ENCODE results near the gene MOB3C.
A peak's percentile ranks its signal among the peaks of the same experiment; 100 is the strongest.

The MOB3C gene

DNA sequence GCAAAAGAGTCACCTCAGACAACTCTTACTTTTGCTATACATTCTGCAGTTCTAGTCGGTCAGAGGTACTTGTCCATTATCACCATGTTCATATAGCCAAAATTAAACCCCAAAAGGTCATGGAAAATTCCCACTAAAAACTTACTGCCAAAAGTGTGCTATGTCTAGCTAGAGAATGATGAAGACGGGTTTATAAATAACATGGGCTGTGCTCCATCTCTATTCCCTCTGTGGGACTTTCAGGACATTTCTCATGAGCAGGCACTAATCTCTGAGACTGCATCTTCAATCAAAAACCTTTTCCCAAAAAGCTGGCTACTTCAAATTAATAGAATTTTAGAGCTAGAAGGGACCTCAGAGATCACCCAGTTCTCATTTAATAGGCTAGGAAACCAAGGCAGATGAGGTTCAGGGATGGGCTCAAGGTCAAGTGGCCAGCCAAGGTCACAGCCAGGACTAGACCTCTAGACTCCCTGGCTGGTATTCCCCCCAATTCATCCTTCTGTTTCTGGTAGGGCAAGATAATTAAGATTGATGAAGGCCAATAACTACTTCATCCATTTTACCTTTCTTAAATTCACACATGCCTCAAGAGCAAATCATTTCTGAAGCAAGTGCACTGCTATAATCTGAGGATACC, 21.0 kb upstream of the MOB3C start:
- no peak for DNase-seq

DNA sequence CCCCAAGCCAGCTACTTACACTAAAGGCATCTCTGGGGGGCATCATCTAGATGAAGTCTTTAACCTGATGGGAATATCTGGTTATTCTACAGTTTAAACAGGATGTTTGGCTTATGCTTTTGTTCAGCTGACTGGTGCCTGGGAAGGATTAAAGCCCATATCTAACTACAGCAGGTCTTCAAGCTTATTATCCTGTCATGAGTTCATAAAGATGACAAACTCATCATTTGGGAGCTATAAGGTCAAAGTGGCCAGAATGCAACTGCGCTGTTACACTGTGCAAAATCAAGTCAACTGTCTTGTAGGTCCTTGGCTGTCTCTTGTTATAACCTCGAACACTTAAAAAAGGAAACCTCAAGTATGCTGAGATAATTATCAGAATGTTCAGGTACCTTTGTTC, 18.6 kb upstream of the MOB3C start:
- DNase-seq = no peak

DNA sequence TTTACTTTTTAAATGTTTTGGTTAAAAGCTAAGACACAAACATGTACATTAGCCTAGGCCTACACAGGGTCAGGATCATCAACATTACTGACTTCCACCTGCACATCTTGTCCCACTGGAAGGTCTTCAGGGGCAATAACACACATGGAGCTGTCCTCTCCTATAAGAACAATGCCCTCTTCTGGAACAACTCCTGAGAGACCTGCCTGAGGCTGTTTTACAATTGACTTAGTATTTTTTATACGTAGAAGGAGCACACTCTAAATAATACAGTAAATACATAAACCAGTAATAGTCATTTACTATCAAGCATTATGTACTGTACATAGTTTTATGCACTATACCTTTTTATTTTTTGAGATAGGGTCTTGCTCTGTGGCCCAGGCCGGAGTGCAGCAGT, 14.1 kb upstream of the MOB3C start:
- DNase-seq = no peak

DNA sequence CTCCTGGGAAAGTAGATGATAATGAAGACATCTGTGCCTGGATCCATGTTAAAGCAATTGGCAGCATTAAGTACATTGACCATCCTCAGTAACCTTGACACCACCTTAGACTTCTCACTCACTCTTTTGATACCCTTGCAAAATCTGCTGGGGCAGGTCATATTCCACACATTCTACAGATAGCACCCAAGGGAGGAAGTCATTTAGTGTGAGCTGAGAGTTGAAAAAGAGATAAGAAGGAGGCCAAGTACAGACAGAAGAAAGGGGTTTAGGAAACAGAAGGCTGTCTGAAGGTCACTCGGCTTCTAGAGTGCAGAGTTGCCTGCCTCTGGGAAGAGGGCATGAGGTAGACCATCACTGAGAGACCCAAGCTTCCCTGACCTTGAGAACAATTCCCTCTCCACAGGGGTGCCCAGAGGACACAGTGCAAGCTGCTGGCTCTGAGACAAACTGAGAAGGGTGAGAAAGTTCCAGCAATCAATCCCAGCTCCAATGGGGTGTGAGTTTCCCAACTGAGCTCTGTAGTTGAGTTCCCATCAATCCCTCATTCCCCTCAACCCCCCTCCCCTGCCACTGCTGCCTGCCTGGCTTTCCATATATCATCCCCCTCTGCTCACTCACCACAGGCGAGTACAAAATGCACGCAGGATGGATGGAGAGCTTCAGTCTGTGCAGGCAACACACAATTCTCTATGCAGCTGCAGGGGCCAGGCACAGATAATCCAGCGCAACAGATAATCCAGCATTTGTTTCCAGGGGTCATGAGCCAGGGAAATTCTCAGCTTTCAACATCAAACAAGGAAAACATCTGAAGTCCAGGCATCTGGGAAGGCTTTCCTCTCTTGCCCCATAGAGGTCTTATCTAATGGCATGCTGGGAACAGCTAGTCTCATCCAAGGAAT, 7.4 kb upstream of the MOB3C start:
- no peak for DNase-seq

DNA sequence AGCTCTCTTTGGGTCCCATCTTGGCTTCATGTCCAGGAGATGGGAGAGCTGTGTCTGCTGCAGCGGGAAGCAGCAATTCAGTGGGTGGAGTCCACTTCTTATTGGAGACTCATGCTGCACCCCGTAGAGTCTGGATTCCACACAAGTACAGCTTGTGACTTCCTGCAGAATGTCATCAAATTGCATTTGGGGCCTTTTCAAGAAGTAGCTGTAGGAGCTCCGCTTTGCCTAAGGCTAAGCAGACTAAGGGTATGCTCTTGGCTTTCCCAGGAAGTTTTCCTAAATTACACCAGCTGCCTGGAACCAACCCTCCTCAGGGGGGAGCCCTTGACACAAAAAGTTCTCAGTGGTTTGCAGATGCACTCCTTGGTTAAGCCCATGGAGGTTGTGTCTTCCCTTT, 5.7 kb upstream of the MOB3C start:
- peak; percentile 55 to 62 for DNase-seq

DNA sequence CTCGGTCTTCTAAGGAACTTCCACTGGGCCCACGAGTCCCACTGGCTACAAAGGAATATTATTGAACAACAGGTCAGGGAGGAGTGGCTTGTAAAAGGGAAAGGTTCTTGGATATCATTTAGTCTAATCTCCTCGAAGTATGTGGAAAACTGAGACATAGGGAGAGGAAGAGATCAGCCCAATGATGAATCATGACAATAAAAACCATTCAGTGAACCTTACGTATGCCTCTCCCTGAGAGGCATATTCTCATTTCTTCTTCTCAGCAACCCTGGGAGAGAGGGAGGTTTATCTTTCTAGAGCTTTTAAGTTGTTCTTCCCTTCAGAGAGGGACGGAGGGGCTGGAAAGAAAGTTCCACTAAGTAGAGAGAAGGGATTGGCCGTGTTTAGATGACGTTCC, 5.3 kb upstream of the MOB3C start:
- DNase-seq = no peak

DNA sequence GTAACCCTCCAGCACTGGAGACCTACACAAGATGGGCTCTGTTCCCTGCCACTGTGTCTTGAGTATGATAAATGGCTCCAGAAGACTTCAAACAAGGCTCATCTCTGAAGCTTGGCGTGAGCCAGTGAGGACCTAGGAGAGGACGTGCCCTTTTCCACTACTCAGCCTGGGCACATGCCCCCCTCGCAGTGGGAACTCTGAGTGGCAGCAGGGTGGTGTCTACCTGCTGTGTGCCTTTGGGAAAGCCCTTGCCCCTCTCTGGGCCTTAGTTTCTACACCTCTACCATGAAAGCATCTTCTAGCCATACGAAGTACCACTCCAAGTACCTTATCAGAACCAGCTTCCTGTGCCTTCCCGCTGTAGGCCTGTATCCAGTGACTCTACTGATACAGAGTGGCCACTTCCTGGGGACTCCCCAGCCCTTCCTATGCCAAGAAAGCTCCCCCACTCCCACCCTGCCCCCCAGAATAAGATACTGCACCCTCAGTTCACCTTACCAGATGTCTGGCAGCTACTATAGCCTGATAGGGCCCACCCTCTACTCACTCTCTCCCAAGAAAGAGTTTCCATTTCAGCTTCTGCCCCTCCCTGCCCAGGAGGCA, 3.1 kb upstream of the MOB3C start:
- DNase-seq = no peak

DNA sequence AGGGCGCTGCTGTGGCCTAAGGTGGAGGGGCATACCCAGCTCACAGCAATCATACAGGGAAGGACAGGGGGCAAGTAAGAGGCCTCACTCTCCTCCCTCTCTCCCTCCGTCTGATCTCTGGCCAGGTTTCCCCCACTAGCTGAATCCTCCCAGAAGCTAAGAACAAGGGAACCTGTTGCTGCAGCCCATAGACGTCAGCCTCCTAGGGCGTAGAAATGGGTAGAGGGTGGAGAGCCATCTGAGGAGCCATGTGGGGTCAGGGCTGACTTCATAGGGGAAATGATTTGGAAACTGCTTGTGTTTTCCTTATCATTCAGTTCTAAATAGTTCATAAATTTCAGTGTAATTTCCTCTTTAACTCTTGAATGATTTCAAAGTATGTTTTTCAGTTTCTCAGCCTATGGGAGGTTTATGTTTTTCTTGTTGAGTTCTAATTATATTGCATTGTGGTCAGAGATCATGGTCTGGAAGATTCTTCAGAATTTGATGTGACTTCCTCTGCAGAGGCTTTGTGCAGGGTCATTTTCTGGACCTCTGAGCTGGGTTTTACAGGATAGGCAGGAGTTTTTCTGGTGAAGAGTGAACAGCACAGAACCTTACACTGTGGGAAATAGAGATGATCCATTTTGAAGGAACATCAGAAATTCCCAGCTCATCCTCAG, 2.3 kb upstream of the MOB3C start:
- DNase-seq = peak; percentile 42 to 50

DNA sequence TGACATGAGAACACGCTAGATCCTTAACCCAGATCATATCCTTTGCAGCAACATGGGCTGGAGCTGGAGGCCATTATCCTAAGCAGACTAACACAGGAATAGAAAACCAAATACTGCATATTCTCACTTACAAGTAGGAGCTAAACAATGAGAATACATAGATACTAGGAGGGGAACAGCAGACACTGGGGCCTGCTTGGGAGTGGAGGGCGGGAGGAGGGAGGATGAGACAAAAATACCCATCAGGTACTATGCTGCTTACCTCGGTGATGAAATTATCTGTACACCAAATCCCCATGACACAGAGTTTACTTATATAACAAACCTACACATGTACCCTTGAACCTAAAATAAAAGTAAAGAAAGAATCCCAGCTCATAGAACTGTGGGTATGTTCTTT, 1.2 kb upstream of the MOB3C start:
- no peak for DNase-seq

DNA sequence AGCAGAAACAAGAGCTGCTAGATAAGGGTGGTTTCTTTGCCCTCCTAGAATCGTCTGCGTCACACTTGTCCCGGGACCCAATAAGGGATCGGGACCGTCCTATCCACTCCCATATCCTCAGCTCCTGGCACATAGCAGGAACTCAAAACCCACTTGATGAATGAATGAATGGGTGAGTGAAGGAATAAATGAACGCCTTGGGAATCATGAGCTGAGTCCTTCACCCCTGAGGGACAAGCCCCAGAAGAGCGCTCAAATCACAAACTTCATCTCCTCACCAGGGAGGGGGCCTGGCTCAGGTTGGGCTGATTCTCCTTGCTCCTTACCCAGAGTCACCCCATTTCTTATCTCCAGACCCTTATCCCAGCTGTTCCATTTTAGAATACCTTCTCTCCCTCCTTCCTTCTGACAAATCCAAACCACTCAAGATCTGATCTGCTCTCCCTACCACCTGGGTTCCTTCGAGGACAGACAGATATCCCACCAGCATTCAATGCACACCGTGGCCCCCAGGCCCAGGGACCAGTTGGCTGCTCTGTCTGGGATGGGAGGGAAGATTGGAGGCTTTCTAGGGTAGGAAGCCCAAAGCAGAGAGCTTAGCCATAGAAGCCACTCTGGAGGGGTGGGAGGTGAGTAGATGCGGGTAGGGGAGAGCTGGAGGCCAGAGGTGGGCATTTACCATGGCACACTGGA, 643 bp upstream of the MOB3C start:
- DNase-seq = no peak

DNA sequence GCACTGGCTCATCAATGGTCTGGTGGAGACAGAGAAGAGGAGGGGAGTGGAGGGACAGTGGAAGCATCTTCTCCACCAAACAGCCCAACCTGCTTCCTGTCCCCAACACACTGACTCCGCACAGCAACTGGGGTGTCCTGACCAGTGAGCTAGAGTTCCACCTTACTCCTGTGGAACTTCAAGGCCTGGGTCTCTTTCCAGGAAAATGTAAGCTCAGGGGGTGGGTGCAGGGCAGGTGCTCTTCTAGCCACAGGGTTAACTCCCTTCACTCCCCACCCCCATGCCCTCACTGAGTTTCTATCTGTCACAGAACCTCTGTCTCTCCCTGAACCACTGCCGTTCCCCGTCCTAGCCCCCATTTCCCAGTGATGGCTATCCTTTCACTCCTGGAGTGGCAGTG, 876 bp downstream of the MOB3C start:
- no peak for DNase-seq

DNA sequence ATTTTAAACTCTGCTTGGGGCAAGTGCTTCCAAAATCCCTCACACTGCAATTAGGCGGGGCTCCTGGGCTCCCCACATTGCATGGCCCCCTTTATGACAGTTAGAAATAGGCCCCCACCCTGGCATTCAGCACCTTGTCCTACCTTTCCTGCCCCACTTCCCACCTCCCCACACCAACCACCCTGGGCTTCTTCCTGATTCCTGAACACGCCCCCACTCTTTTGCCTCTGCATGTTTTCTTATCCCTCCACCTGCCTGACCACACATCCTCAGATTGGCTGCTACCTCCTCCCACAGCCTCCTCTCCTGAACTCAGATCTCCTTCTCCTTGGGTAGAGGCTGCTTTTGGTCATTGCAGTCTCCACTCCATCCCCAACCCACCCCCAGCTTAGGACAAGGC, 1.5 kb downstream of the MOB3C start:
- no peak for DNase-seq

DNA sequence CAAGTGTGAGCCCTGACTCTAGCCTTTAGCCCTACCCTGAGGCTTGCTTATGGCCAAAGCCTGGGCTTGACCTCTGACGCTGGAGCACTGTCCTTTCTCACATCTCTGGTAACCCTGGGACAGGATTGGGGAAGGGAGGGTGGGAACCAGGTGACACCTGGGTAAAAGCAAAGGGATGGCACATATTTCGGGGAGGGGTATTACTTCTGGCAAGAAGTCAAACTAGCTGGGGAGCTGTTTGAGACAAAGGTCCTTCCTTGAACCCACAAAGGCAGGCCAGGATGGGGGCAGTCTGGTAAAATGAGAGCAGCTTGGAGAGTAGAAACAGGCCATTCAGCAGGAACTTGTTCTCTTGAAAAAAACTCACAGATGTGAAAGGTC, 2.0 kb downstream of the MOB3C start:
- DNase-seq = no peak

DNA sequence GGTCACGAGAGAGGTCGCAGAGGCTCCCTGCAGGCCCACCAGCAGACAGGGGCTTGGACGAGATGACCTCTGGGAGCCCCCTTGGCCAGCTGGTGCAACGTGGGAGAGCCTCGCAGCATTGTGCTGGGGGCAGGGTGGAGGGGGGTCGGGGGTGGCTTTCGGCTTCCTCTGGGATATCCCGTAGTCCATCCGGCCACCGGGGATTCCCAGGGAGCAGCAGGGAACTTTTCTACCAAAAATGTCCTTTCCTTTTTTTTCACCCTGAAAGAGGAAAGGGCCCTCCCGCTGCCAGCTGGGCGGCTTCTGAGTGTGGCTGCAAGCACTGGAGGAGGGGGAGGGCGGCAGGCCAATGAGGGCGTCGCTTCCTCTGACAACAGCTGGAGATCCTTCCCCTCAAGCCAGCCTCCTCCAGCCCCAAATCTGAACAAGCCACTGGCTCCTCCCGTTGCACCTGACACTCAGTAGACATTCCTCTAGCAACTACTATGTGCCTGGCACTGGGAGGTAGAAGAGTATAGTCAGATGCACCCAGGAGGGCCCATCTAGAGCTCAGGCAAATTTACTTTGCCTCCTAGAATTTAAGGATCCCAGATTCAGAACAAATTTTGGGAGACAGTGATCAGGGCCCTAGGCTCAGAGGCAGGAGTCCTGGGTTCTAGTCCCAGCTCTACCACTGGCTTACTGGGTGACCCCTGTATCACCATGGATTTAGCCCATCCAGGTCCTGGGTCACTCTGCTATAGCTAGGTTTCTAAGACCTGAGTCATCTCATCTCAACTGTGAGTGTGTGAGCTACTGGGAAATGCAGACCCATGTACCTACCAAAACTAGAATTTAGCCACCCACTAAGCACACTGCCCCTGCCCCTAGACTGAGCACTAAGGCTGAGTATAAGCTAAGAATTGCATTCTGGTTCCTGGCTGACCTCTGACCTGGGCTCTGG, 2.7 kb downstream of the MOB3C start:
- DNase-seq = peak; percentile 83 to 92

DNA sequence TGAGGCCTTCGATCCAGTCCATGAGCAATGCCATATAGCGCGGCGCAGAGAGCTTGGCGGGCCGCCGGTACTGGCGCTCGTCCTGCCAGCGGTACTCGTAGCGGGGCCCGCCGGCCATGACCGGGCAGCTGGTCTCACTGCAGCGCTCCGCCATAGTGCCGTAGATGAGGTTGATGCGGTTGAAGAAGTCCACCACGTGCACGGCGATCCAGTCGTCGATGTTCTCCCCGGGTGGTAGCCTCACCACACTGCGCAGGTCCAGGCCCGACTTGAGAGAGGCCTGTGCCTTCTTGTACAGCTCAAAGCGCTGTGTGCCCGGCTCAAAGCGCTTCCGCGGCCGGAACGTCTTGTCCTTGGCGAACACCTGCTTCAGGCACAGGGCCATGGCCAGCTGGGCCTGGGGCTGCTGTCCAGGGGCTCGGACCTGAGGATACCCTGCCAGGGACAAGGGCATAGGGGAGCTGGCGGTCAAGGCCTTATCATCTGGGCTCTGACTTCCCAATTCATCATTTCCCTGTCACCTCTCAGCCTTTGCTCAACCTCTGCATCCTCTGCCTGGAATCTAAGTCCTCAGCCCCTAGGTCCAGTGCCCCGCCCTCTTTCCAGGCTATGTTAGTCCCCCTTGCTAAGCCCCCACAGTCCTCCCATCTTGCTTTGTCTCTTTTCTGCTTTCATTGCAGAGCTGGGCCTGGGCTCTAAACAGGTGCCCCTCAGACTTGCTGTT, 3.5 kb downstream of the MOB3C start:
- no peak for DNase-seq

DNA sequence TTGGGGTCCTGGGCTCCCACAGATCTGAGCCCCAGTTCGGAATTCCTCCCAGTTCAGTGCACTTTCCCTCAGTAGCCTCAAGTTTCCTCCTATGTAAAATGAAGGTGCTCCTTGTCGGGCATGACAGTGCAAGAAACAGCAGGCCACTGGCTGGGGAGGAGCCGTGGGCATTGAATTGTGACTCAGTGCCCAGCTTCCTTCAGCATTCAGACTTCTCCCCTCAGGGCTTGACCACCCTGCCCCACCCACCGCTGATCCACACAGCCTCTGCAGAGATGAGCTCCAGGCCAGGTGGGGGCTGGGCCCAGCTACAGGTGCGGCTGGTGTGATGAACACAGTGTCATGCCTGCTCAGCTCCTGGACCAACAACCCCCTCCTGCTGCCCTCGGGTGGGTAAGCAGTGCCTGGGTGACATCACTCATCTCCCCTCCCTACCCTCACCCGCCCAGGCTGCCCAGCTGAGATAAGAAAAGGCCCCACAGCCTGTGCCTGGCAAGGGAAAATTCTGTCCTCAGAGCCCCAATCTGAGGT, 4.9 kb downstream of the MOB3C start:
- peak; percentile 26 to 66 for DNase-seq

DNA sequence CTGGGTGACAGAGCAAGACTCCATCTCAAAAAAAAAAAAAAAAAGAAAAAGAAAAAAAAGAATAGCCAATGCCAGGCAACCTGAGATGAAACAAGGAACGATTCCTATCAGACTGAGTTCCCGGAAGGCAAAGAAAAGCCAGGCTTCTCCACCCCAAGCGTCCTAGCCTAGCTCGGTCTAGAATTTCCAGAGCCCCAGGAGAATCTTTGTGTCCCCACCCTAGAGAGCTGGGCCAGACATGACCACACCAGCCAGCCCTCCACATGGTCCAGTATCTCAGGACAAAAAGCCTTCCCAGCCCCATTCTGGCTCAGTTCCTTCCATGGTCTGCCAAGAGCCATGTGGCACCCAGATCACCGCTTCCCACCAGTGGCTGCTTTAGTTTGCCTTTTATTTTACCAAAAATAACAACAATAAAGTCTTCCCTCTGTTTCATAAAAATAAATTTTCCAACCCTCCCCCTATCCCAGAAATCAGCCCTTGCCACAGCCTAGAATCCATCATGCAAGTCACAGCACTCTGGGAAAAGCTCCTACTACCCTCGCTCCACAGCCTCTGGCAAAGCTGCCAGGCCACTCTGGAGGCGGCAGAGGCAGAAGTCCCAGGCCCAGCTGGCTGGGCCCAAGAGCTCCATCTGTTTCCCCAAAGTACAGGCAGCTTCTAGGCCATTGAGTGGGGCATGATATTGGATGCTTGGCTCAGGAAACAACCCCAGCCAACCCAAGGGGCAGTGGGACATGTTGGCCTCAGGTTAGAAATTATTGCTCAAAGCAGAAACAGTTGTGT, 9.1 kb downstream of the MOB3C start:
- no peak for DNase-seq

DNA sequence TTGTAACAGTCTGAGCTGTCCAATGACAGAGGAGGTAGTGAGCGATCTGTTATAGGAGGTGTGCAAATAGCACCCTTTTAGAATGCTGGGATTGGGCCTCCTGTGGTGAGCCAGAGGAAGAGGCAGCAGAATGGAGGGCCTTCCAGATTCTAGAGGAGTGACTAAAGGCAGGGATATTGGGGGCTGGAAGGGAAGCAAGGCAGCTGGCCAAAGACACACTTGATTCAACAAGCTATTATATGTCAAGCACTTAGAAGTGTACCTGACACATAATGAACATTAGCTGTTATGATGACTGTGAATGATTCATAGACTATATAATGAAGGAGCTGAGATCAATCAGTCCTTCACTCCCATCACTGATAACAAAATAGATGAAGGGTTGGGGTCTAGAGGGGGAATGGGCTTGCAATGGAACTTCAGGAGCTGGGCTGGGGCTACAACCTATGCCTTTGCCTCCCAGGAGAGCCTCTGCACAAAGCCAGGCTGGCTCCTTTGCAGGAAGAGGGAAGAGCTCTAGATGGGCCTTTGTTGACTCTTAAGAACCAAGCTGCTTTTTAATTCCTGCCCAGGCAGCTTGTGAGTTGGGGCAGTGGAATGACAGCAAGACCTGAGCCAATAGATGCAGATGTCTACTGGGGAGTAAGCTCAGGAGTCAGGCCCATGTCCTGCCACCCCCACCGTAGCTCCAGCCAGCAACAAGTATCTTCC, 10.2 kb downstream of the MOB3C start:
- DNase-seq = no peak

DNA sequence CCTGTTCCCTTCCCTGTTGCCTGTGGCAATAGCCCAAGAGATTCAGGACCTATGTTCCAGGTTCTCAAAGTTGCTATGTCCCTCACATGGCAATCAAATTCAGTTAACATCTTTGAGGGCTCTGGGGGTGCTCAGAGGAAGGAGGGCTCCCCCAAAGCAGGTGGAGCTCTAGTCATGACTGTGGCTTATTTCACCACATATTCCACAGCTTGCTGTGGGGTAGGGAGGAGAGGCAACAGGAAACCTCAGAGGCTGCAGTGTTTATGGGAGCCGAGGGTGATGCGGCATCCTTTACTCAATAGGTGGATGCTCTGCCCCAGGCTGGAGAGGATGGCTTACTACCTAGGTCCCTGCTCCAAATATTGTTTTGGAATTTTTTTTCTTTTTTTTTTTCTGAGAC, 11.4 kb downstream of the MOB3C start:
- no peak for DNase-seq
